GM19397 (cell line): ENCODE results near the gene TIMELESS.
"Not testable (repeated sequence)": the region's sequence is repeated elsewhere in the genome, so short reads cannot be mapped to it uniquely, and the experiment has no call there.

Source experiments
- ATAC-seq: cut with Tn5 transposase; IDR thresholded peaks from one replicate; pipeline ENCODE4 v1.9.1; 2021; ENCODE audit warnings: mild to moderate bottlenecking, moderate library complexity; ENCODE audit not compliant: unreplicated experiment

Gene TIMELESS

DNA sequence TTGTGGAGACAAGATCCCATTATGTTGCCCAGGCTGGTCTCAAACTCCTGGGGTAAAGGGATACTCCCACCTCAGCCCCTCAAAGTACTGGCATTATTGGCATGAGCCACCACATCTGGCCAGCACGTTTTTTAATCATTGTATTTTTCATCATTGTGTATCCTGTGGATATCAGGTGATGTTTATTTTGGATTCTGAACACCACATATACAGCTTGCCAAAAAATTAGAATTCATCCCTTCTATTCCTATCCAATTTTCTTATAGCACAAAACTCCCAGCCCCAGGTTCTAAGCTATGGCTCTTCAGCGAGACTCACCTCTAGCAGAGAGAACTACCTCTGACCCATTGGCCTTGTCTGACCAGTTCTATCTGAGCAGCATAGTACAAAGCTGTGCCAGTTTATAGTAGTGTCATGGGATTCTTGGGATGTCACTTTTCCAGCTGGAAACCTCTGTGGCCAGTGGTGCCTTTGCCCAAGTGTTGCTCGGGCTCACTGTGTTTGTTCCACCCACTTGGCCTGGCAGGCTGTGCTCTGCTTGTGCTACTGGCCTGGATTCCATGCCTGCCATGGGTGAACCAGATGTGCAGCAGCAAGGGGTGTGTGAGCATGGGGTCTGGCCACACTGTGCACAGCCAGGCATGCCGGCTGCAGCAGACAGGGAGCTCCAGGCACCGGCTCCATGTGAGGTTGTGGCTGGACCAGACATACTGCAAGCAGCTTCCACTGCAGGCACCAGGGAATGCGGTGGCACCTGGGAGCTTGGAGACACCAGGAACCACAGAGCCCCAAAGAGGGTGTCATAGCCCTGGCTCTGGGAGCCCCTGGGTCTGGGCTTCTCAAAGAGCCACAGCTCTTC, 37.2 kb downstream of the TIMELESS start:
- no peak for ATAC-seq

DNA sequence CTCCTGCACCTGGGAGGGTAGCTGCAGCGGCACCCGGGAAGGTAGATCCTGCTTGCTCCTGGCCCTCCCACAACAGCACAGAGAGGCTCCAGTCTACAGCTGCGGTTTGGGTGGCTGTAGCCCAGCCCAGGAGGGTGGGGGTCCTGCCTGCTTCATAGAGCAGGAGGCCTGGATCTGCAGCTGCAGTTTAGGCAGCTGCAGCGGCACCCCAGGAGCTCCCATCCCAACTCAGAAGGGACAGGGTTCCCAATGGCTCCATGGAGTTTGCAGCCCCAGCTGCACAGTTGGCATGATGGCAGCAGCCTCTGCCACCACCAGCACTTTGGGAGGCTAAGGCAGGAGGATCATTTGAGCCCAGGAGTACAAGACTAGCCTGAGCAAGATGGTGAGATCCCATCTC, 38.5 kb downstream of the TIMELESS start:
- ATAC-seq: no peak

DNA sequence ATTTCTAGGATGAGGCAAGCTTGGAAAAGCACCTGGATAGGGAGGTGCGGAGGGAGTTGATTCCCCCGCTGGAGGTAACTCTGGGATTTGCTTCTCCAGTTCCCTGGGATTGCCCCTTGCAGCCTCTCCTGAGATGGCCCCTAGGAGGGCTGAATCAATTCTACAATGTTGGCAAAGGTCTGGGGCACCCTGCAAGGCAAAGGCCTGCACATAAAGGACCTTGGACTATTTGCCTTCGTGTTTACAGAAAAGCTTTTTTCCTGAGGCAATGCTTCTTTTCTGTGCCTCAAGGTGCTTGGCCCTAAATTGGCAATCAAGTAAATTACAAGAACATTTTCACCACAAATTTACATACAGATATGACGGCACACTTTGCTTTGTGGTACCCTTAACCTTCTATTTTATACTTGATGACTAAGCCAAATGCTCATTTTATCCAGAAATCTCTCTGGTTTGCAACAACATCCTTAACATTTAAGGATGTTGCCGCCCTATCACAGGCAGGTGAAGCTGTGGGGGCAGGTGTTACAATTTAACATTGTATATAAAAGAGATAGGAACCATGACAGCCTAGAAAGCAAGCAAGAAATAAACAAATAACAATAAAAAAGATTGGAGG, 40.3 kb downstream of the TIMELESS start:
- ATAC-seq: no peak

GRCh38 chr12:56404227-56404626, 45.0 kb downstream of the TIMELESS start:
- ATAC-seq: not testable (repeated sequence)

- ATAC-seq: not testable (repeated sequence)
Measured at GRCh38 chr12:56401612-56402011, 47.6 kb downstream of the TIMELESS start.

GRCh38 chr12:56401125-56401524, 48.1 kb downstream of the TIMELESS start:
- ATAC-seq: not testable (repeated sequence)

DNA sequence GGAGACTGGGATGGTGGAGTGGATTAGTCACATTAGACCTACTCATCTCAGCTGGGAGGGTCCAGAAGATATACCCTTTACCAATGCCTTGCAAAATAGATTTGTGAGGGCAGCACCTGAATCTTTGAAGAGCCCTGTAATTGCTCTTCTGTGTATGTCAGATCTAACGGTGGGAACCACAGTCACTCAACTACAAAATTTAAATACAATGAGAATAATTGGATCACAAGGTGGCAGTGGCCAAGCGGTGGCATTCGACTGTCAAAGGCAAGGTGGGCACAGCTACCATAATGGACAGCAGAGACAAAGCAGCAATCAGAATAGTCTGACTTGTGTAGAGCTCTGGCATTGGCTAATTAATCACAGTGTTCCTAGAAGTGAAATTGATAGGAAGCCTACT, 49.8 kb downstream of the TIMELESS start:
- ATAC-seq: not testable (repeated sequence)

DNA sequence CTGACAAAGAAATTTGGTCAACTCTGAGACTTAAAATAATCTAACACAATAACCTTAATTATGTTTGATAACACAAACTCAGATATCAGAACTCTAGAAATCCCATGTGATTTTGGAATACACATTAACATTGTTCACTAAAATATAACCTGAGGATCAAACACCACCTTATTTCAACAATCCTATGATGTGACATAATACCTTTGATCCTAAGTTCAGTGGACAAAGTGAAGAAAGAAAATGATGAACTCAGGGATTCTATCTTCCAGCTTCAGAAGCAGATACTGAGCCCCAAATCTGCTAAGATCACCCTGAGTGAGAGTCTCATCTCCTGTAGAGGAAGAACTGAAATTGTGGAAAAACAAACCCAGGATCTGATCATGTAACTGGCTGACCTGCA, 50.9 kb downstream of the TIMELESS start:
- no peak for ATAC-seq

- ATAC-seq: no peak
Measured at GRCh38 chr12:56392331-56392730, 56.9 kb downstream of the TIMELESS start.

DNA sequence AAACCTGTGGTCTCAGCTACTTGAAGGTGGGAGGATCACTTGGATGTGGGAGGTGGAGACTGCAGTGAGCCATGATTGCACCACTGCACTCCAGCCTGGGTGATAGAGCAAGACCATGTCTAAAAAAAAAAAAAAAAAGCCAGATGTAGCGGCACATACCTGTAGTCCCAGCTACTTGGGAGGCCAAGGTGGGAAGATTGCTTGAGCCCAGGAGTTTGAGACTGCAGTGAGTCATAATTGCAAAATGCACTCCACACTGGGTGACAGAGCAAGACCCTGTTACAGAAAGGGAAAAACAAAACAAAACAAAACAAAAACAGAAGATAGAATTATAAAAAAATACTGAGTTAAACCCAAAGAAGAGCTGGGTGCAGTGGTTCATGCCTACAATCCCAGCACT, 57.5 kb downstream of the TIMELESS start:
- no peak for ATAC-seq

- ATAC-seq: no peak
Measured at GRCh38 chr12:56389412-56389811, 59.8 kb downstream of the TIMELESS start.

GRCh38 chr12:56387152-56387736, 62.0 kb downstream of the TIMELESS start:
- ATAC-seq: no peak

DNA sequence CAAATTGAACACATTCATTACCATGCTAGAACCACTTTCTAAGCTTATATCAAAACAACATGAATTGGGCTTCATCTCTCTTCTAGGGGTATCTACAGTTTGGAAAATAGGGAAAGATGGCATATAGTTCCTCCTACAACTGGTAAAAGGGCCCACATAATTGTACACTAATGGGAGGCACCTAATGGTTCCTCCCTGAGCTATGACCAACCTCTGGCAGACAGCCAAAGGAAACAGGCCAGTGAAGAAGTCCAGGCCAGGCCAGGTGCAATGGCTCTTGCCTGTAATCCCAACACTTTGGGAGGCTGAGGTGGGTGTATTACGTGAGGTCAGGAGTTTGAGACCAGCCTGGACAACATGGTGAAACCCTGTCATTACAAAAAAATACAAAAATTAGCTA, 63.4 kb downstream of the TIMELESS start:
- no peak for ATAC-seq

DNA sequence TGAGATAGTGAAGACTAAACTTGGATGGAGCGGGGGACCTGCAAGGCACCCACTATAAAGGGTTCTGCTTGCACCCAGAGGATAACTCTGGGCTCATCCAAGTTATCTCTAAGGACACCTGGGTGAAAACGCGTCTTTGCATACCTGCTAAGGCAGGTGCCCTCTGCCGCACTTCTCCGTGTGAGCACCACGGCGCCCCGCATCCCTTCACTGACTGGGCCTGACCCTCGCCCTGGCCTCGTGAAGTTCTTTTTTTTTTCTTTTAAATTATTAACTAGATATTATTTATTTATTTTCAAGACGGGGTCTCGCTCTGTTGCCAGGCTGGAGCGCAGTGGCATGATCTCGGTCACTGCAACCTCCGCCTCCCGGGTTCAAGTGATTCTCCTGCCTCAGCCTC, 66.6 kb downstream of the TIMELESS start:
- ATAC-seq: no peak

DNA sequence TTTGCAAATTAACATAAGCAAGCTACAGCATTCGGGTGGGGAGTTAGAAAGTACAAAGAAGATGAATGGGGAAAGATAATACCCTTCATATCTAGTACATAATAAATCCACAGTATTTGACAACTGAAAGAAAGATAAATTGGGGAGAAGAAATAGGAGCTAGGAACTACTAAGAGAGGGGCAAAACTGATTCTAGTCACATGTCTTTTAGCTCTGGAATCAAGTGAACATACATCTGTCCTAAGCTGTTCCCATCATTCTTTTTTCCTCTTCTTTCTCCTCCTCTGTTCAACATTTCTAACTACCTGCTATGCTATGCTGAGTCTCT, 71.3 kb downstream of the TIMELESS start:
- no peak for ATAC-seq

GRCh38 chr12:56377310-56377988, 71.8 kb downstream of the TIMELESS start:
- no peak for ATAC-seq

GRCh38 chr12:56375598-56376434, 73.4 kb downstream of the TIMELESS start:
- ATAC-seq: peak; percentile 59

DNA sequence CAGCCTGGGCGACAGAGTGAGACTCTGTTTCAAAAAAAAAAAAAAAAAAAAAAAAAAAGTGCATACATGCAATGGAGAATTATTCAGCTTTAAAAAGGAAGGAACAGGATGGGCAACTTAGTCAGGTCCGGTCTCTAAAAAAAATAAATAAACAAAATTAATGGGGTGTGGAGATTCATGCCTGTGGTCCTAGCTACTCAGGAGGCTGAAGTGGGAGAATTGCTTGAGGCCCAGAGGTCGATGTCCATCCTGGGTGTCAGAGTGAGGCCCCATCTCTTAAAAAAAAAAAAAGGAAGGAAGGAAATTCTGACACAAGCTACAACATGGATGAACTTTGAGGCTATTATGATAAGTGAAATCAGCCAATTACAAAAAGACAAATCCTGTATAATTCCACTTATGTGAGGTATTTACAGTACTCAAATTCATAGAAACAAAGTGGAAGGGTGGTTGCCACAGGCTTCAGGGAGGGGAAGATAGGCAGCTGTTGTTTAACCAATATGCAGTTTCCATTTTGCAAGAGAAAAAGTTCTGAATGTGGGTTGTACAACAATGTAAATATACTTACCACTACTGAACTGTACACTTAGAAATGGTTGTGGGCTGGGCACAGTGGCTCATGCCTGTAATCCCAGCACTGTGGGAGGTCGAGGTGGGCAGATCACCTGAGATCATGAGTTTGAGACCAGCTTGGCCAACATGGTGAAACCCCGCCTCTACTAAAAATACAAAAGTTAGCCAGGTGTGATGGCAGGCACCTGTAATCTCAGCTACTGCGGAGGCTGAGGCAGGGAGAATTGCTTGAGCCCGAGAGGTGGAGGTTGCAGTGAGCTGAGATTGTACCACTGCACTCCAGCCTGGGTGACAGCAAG, 74.3 kb downstream of the TIMELESS start:
- ATAC-seq: peak; percentile 46

DNA sequence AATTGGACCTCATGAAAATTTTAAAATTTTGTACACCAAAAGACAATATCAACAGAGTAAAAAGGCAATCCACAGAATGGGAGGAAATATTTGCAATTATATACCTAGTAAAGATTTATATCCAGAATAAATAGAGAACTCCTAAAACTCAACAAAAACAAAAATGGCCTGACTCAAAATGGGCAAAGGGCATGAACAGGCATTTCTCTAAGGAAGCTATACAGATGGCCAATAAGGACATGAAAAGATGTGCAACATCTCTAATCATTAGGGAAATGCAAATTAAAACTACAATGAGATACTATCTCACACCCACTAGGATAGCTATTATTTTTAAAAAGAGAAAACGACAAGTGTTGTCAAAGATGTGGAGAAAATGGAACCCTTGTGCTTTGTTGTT, 75.7 kb downstream of the TIMELESS start:
- no peak for ATAC-seq

- ATAC-seq: no peak
Measured at GRCh38 chr12:56366948-56367347, 82.3 kb downstream of the TIMELESS start.
